T-cell (primary cell): ENCODE results near the gene NFKBIE. TPM values are rescaled to one million over a fixed set of nuclear protein-coding genes. Genes with fewer than 3 reads are reported as not detected.

Experiments
- ATAC-seq, 4 experiments: fragments of 200-7000 bp in 3 of 4; fragments of 150-1000 bp in 1 of 4; cut with Tn5 transposase; replicated peaks in 1 of 4; 1 replicate in 3 of 4; 2 replicates in 1 of 4; pipeline ENCODE4 v1.10.0; 2021; ENCODE audit warnings: moderate library complexity in 3 of 4, mild to moderate bottlenecking in 2 of 4, moderate number of reproducible peaks in 1 of 4
- CTCF ChIA-PET, 2 donors: fragments of 300-600 bp; sonication (Branson Sonifier 250); formaldehyde crosslinking; loops; one replicate each; lab custom pipeline; 2022; ENCODE audit warnings: antibody characterized with exemption in 2 of 2; lab: Charles Lee
- POLR2A ChIA-PET, 2 donors: fragments of 300-600 bp; sonication (Branson Sonifier 250); formaldehyde crosslinking; loops; one replicate each; lab custom pipeline; 2022; ENCODE audit warnings: antibody characterized with exemption in 2 of 2; lab: Charles Lee
- DNase-seq, 35 experiments: peaks; one replicate each; pipeline versions ENCODE4 v3.0.0 to v3.0.0-alpha.2; 2013 to 2023
- H3K27ac ChIP-seq: one replicate; pipeline ENCODE4 v1.5.1; 2013; ENCODE audit warnings: low read length
- H3K27me3 ChIP-seq, 2 experiments: replicated peaks in 1 of 2; 1 replicate in 1 of 2; 2 replicates in 1 of 2; pipeline versions ENCODE4 v1.6.1 to v1.7.0; 2013; ENCODE audit warnings: low read length in 1 of 2, mixed read lengths in 1 of 2; ENCODE audit not compliant: control insufficient read depth in 2 of 2, insufficient read depth in 2 of 2; ENCODE audit errors: extremely low read depth in 1 of 2
- H3K36me3 ChIP-seq, 2 donors: 1 replicate in 1 of 2; 2 replicates in 1 of 2; pipeline versions ENCODE4 v1.6.1 to v1.7.0; 2013; ENCODE audit warnings: low read length in 1 of 2; ENCODE audit not compliant: control insufficient read depth in 2 of 2, insufficient read depth in 1 of 2; ENCODE audit errors: extremely low read depth in 1 of 2
- H3K4me1 ChIP-seq, 2 experiments: 1 replicate in 1 of 2; 2 replicates in 1 of 2; pipeline versions ENCODE4 v1.6.1 to v1.7.0; 2013; ENCODE audit warnings: low read length in 2 of 2, mixed read lengths in 1 of 2; ENCODE audit not compliant: insufficient read depth in 2 of 2, control insufficient read depth in 1 of 2; ENCODE audit errors: extremely low read depth in 1 of 2
- H3K4me3 ChIP-seq, 2 donors: 1 replicate in 1 of 2; 2 replicates in 1 of 2; pipeline versions ENCODE4 v1.5.1 to v1.7.0; 2013; ENCODE audit warnings: mild to moderate bottlenecking in 2 of 2, low read length in 1 of 2, moderate library complexity in 1 of 2; ENCODE audit not compliant: control insufficient read depth in 1 of 2; ENCODE audit errors: extremely low read depth in 1 of 2
- H3K9me3 ChIP-seq: 2 replicates; pipeline ENCODE4 v1.7.0; 2013
- H3K27ac Mint-ChIP-seq, 2 donors: one replicate each; pipeline ENCODE4 v1.8.0; 2020 to 2021; ENCODE audit warnings: mild to moderate bottlenecking in 2 of 2, mixed read lengths in 2 of 2
- H3K27me3 Mint-ChIP-seq, 2 donors: one replicate each; pipeline ENCODE4 v1.8.0; 2021 to 2022; ENCODE audit warnings: mixed read lengths in 2 of 2
- H3K36me3 Mint-ChIP-seq: one replicate; pipeline ENCODE4 v1.8.0; 2021; ENCODE audit warnings: mixed read lengths
- H3K4me1 Mint-ChIP-seq, 3 donors: one replicate each; pipeline ENCODE4 v1.8.0; 2020 to 2022; ENCODE audit warnings: mixed read lengths in 3 of 3, mild to moderate bottlenecking in 1 of 3
- H3K4me3 Mint-ChIP-seq, 3 donors: one replicate each; pipeline ENCODE4 v1.8.0; 2020 to 2022; ENCODE audit warnings: mild to moderate bottlenecking in 3 of 3, mixed read lengths in 3 of 3, moderate library complexity in 3 of 3
- H3K9me3 Mint-ChIP-seq, 3 donors: one replicate each; pipeline ENCODE4 v1.8.0; 2020 to 2022; ENCODE audit warnings: mixed read lengths in 3 of 3
- WGBS: methylation state at CpG from one replicate; pipeline ENCODE4 v1.1.5; 2013; ENCODE audit warnings: missing lambda C conversion rate; ENCODE audit not compliant: insufficient coverage; 5-methylcytosine and 5-hydroxymethylcytosine counted together
- total RNA-seq, 35 experiments: library from RNA in 6 of 35; stranded (reverse) in 6 of 35; fragments of 120-200 nt in 1 of 35; gene quantifications; one replicate each; pipeline versions ENCODE4 v1.2.1 to v1.2.4 and lab custom pipeline; 2013 to 2026

The NFKBIE gene
- total RNA-seq, 5 donors from 2014 or later (not counting 1 experiment from before 2014, with no cell fraction given): 9.9 to 35.0 (median 13.6) TPM

- POLR2A ChIA-PET: interaction anchor here (0.6 kb wide), 4 partner anchors 17 to 840 kb away, joined by 3 to 9 read pairs (median 6); no protein-coding TSS in a partner anchor
- DNase-seq (no peak), ATAC-seq (no peak)
- peaks cover 0 to 14% of the 10 kb centered on the region in 2 donors for H3K27me3 Mint-ChIP-seq
- Histone ChIP-seq H3K36me3 (no peaks in the 10 kb centered on the region), H3K9me3 (no peaks in the 10 kb centered on the region), H3K27me3 (peaks cover 0 to 38% of the 10 kb centered on the region in 2 experiments), H3K4me3 (no peak overlapping the region), H3K4me1 (peaks cover 9 to 40% of the 10 kb centered on the region in 2 experiments), H3K27ac (no peak overlapping the region)
- H3K4me1 Mint-ChIP-seq: peaks cover 21 to 43% (median 28%) of the 10 kb centered on the region in 3 donors
- WGBS: no CpG with 5 or more reads among the region's 2 CpGs
- H3K36me3 Mint-ChIP-seq: no peaks in the 10 kb centered on the region
- H3K4me3 Mint-ChIP-seq: peak overlapping the region in 2 of 3 donors; percentile 21 to 88
- no peaks in the 10 kb centered on the region for H3K9me3 Mint-ChIP-seq
- H3K27ac Mint-ChIP-seq: no peak overlapping the region
- CTCF ChIA-PET: interaction anchor here (0.5 to 1.8 kb wide), 3 partner anchors 20 to 425 kb away, joined by 3 to 4 read pairs (median 4); no protein-coding TSS in a partner anchor
These were observed 43.4 kb downstream of the NFKBIE start for GRCh38 chr6:44221961-44222335.

- peak overlapping the region in 1 of 3 donors; percentile 21 for H3K4me3 Mint-ChIP-seq
- H3K27me3 Mint-ChIP-seq: peaks cover 0 to 17% of the 10 kb centered on the region in 2 donors
- CTCF ChIA-PET: interaction anchor here (0.9 to 1.8 kb wide), 2 partner anchors 21 to 90 kb away, joined by 3 to 4 read pairs; no protein-coding TSS in a partner anchor
- H3K4me1 ChIP-seq: peaks cover 9 to 40% of the 10 kb centered on the region in 2 experiments
- H3K9me3 Mint-ChIP-seq: no peaks in the 10 kb centered on the region
- peaks cover 0 to 41% of the 10 kb centered on the region in 2 experiments for H3K27me3 ChIP-seq
- H3K36me3 ChIP-seq: no peaks in the 10 kb centered on the region
- DNase-seq: peak; percentile 49 to 83 (median 68)
- no peaks in the 10 kb centered on the region for H3K36me3 Mint-ChIP-seq
- POLR2A ChIA-PET: interaction anchor here (0.6 kb wide), 3 partner anchors 16 to 118 kb away, joined by 3 to 9 read pairs (median 5); no protein-coding TSS in a partner anchor
- ATAC-seq: peak; percentile 52 to 65 (median 57)
- no peak overlapping the region for H3K27ac Mint-ChIP-seq
- H3K4me1 Mint-ChIP-seq: peaks cover 21 to 43% (median 28%) of the 10 kb centered on the region in 3 donors
- no peak overlapping the region for H3K4me3 ChIP-seq
- no CpG with 5 or more reads among the region's 4 CpGs for WGBS
- H3K27ac ChIP-seq: no peak overlapping the region
- H3K9me3 ChIP-seq: no peaks in the 10 kb centered on the region
These were observed 43.9 kb downstream of the NFKBIE start for GRCh38 chr6:44221291-44221960.

GRCh38 chr6:44220913-44221290 lies 44.4 kb downstream of the NFKBIE start:
- 100% methylated on average over 3 of the region's 4 CpGs for WGBS
- ATAC-seq (no peak), DNase-seq (no peak)
- Mint-ChIP-seq H3K9me3 (no peaks in the 10 kb centered on the region), H3K4me3 (no peak overlapping the region), H3K27ac (no peak overlapping the region), H3K27me3 (peaks cover 0 to 17% of the 10 kb centered on the region in 2 donors), H3K36me3 (no peaks in the 10 kb centered on the region), H3K4me1 (peaks cover 21 to 43% (median 28%) of the 10 kb centered on the region in 3 donors)
- Histone ChIP-seq H3K9me3 (no peaks in the 10 kb centered on the region), H3K36me3 (no peaks in the 10 kb centered on the region), H3K4me3 (no peak overlapping the region), H3K27ac (no peak overlapping the region), H3K27me3 (peaks cover 0 to 44% of the 10 kb centered on the region in 2 experiments), H3K4me1 (peaks cover 9 to 40% of the 10 kb centered on the region in 2 experiments)
- ChIA-PET POLR2A (no interaction called here), CTCF (interaction anchor here in 1 of 2 donors (0.7 to 1.8 kb wide), 3 partner anchors 21 to 446 kb away, joined by 3 to 4 read pairs (median 3); partner anchors contain the start of gene AARS2)

GRCh38 chr6:44219815-44220784 lies 45.3 kb downstream of the NFKBIE start:
- Histone ChIP-seq H3K4me1 (peaks cover 9 to 40% of the 10 kb centered on the region in 2 experiments), H3K4me3 (no peak overlapping the region), H3K36me3 (no peaks in the 10 kb centered on the region), H3K27ac (no peak overlapping the region), H3K9me3 (no peaks in the 10 kb centered on the region), H3K27me3 (peaks cover 0 to 45% of the 10 kb centered on the region in 2 experiments)
- ChIA-PET POLR2A (no interaction called here), CTCF (interaction anchor here (0.6 to 0.7 kb wide), 4 partner anchors 90 to 450 kb away, joined by 3 to 6 read pairs (median 3); partner anchors contain the start of gene AARS2 (in 1 of the 2))
- 64% methylated on average over 6 of the region's 28 CpGs for WGBS
- DNase-seq (no peak), ATAC-seq (no peak)
- no peaks in the 10 kb centered on the region for H3K36me3 Mint-ChIP-seq
- H3K9me3 Mint-ChIP-seq: no peaks in the 10 kb centered on the region
- no peak overlapping the region for H3K27ac Mint-ChIP-seq
- peaks cover 21 to 43% (median 28%) of the 10 kb centered on the region in 3 donors for H3K4me1 Mint-ChIP-seq
- H3K4me3 Mint-ChIP-seq: peak overlapping the region in 2 of 3 donors; percentile 31 to 60
- H3K27me3 Mint-ChIP-seq: peaks cover 0 to 17% of the 10 kb centered on the region in 2 donors

- H3K4me3 ChIP-seq: peak overlapping the region in 1 of 2 donors; percentile 38
- DNase-seq (peak in 2 of 35 experiments; percentile 27 to 29), ATAC-seq (no peak)
- peaks cover 8 to 35% of the 10 kb centered on the region in 2 experiments for H3K4me1 ChIP-seq
- CTCF ChIA-PET: no interaction called here
- Mint-ChIP-seq H3K4me3 (peak overlapping the region in 2 of 3 donors; percentile 31 to 60), H3K36me3 (no peaks in the 10 kb centered on the region), H3K27ac (no peak overlapping the region), H3K4me1 (peaks cover 18 to 37% (median 23%) of the 10 kb centered on the region in 3 donors), H3K27me3 (peaks cover 0 to 17% of the 10 kb centered on the region in 2 donors), H3K9me3 (no peaks in the 10 kb centered on the region)
- H3K9me3 ChIP-seq: no peaks in the 10 kb centered on the region
- peaks cover 0 to 45% of the 10 kb centered on the region in 2 experiments for H3K27me3 ChIP-seq
- POLR2A ChIA-PET: no interaction called here
- no peak overlapping the region for H3K27ac ChIP-seq
- 5% methylated on average over 22 of the region's 45 CpGs for WGBS
- H3K36me3 ChIP-seq: no peaks in the 10 kb centered on the region
These were observed 46.1 kb downstream of the NFKBIE start for GRCh38 chr6:44219053-44219814.
